ENCODE data around the gene POT1.

The POT1 gene

GRCh38 chr7:124800386-124800785 lies 129.2 kb downstream of the POT1 start:
- FAIRE-seq = no peak

- FAIRE-seq = no peak
Observed at GRCh38 chr7:124799448-124799847, 130.2 kb downstream of the POT1 start.

- FAIRE-seq = no peak
Observed at GRCh38 chr7:124796771-124797170, 132.9 kb downstream of the POT1 start.

GRCh38 chr7:124792696-124793095 lies 136.9 kb downstream of the POT1 start:
- FAIRE-seq = no peak

GRCh38 chr7:124792002-124792401 lies 137.6 kb downstream of the POT1 start:
- FAIRE-seq = no peak

GRCh38 chr7:124791426-124791825 lies 138.2 kb downstream of the POT1 start:
- no peak for FAIRE-seq

- no peak for FAIRE-seq
Observed at GRCh38 chr7:124790645-124791044, 139.0 kb downstream of the POT1 start.

- no peak for FAIRE-seq
Observed at GRCh38 chr7:124785994-124786393, 143.6 kb downstream of the POT1 start.

GRCh38 chr7:124784879-124785818 lies 144.5 kb downstream of the POT1 start:
- peak; percentile 58 for FAIRE-seq

- FAIRE-seq = no peak
Observed at GRCh38 chr7:124783271-124783670, 146.4 kb downstream of the POT1 start.

- FAIRE-seq = no peak
Observed at GRCh38 chr7:124781907-124782734, 147.5 kb downstream of the POT1 start.

GRCh38 chr7:124781418-124781817 lies 148.2 kb downstream of the POT1 start:
- FAIRE-seq = no peak

- FAIRE-seq = no peak
Observed at GRCh38 chr7:124780608-124781007, 149.0 kb downstream of the POT1 start.

GRCh38 chr7:124780056-124780455 lies 149.6 kb downstream of the POT1 start:
- no peak for FAIRE-seq

- no peak for FAIRE-seq
Observed at GRCh38 chr7:124779620-124780019, 150.0 kb downstream of the POT1 start.

- FAIRE-seq = no peak
Observed at GRCh38 chr7:124779194-124779593, 150.4 kb downstream of the POT1 start.

GRCh38 chr7:124777268-124777667 lies 152.4 kb downstream of the POT1 start:
- no peak for FAIRE-seq

- no peak for FAIRE-seq
Observed at GRCh38 chr7:124776153-124776552, 153.5 kb downstream of the POT1 start.

GRCh38 chr7:124775422-124775821 lies 154.2 kb downstream of the POT1 start:
- no peak for FAIRE-seq

- FAIRE-seq = no peak
Observed at GRCh38 chr7:124773938-124774337, 155.7 kb downstream of the POT1 start.

- FAIRE-seq = no peak
Observed at GRCh38 chr7:124773339-124773738, 156.3 kb downstream of the POT1 start.
